Endothelial cell of umbilical vein (primary cell): ENCODE data around the gene POU6F1. TPM values are rescaled to one million over a fixed set of nuclear protein-coding genes. Genes with fewer than 3 reads are reported as not detected.

Experiments used
- BruUV-seq: library from RNA; stranded (reverse); fragments of 400-500 nt; replicated peaks from 2 replicates; lab custom pipeline; 2021; lab: Mats Ljungman, UMichigan
- CTCF ChIA-PET: fragments of 300-600, 350-600 bp; sonication (Branson Sonifier 250); formaldehyde crosslinking; loops from one replicate; lab custom pipeline; 2021; ENCODE audit warnings: antibody characterized with exemption, inconsistent platforms; lab: Charles Lee
- POLR2A ChIA-PET: fragments of 300-600, 350-600 bp; sonication (Branson Sonifier 250); formaldehyde crosslinking; loops from one replicate; lab custom pipeline; 2021; ENCODE audit warnings: antibody characterized with exemption, inconsistent platforms; lab: Charles Lee
- DNase-seq: peaks from one replicate; pipeline ENCODE4 v3.0.0-alpha.2; 2011; ENCODE audit warnings: low read depth, low spot score
- FAIRE-seq: peaks from 2 replicates; lab custom pipeline; 2011; peaks lifted over from hg19 to GRCh38; lab: Jason Lieb, UNC
- H2AFZ ChIP-seq: 2 replicates; pipeline ENCODE4 v1.6.0; 2012; ENCODE audit warnings: low read depth, low read length, control low read depth, inconsistent platforms
- H3K27ac ChIP-seq: 2 replicates; pipeline ENCODE4 v1.5.1; 2011; ENCODE audit warnings: low read depth, mild to moderate bottlenecking, control low read depth, low read length, moderate library complexity; ENCODE audit not compliant: insufficient read depth
- H3K27me3 ChIP-seq, 2 experiments: 2 replicates each; pipeline versions ENCODE4 v1.6.0 to v1.6.1; 2011; ENCODE audit warnings: low read length in 2 of 2, mixed read lengths in 1 of 2; ENCODE audit not compliant: control insufficient read depth in 2 of 2, insufficient read depth in 2 of 2
- H3K36me3 ChIP-seq, 2 experiments: 2 replicates in 1 of 2; 3 replicates in 1 of 2; pipeline ENCODE4 v1.5.1; 2011; ENCODE audit warnings: low read length in 2 of 2, mild to moderate bottlenecking in 1 of 2, moderate library complexity in 1 of 2; ENCODE audit not compliant: control insufficient read depth in 2 of 2, insufficient read depth in 2 of 2; ENCODE audit errors: extremely low read depth in 1 of 2
- H3K4me1 ChIP-seq: 3 replicates; pipeline ENCODE4 v1.5.1; 2011; ENCODE audit warnings: mild to moderate bottlenecking, low read length; ENCODE audit not compliant: control insufficient read depth, insufficient read depth; ENCODE audit errors: extremely low read depth
- H3K4me2 ChIP-seq: 2 replicates; pipeline ENCODE4 v1.6.1; 2011; ENCODE audit warnings: low read length, control low read depth, mixed read lengths; ENCODE audit not compliant: insufficient read depth
- H3K4me3 ChIP-seq, 3 experiments: fragments of 200-600 bp in 1 of 3; sonication (generic), shearing (Covaris generic) in 1 of 3; replicated peaks in 1 of 3; 2 replicates each; pipeline ENCODE4 v1.5.1; 2011 to 2016; ENCODE audit warnings: control low read depth in 3 of 3, low read length in 3 of 3, mild to moderate bottlenecking in 2 of 3, inconsistent platforms in 1 of 3, low read depth in 1 of 3, moderate library complexity in 1 of 3; ENCODE audit not compliant: insufficient read depth in 1 of 3
- H3K79me2 ChIP-seq: 2 replicates; pipeline ENCODE4 v1.6.0; 2012; ENCODE audit warnings: low read length, inconsistent platforms; ENCODE audit not compliant: control insufficient read depth, insufficient read depth
- H3K9ac ChIP-seq: replicated peaks from 2 replicates; pipeline ENCODE3; 2011; ENCODE audit warnings: low read length, control low read depth; ENCODE audit not compliant: insufficient read depth; ENCODE audit errors: extremely low read depth
- H3K9me1 ChIP-seq: replicated peaks from 3 replicates; pipeline ENCODE4 v1.6.0; 2011; ENCODE audit warnings: mild to moderate bottlenecking, low read length; ENCODE audit not compliant: control insufficient read depth, insufficient read depth; ENCODE audit errors: extremely low read depth
- H3K9me3 ChIP-seq: replicated peaks from 2 replicates; pipeline ENCODE4 v1.5.1; 2012; ENCODE audit warnings: low read length, inconsistent platforms; ENCODE audit not compliant: control insufficient read depth, insufficient read depth
- H4K20me1 ChIP-seq: replicated peaks from 2 replicates; pipeline ENCODE3; 2011; ENCODE audit warnings: mild to moderate bottlenecking, low read length; ENCODE audit not compliant: control insufficient read depth, insufficient read depth; ENCODE audit errors: extremely low read depth
- CTCF ChIP-seq, 2 donors: IDR thresholded peaks; 1 replicate in 1 of 2; 2 replicates in 1 of 2; pipeline ENCODE4 v1.5.1; 2011; ENCODE audit warnings: low read length in 2 of 2, mild to moderate bottlenecking in 2 of 2, moderate library complexity in 2 of 2, control low read depth in 1 of 2, inconsistent platforms in 1 of 2, low read depth in 1 of 2; ENCODE audit not compliant: insufficient read depth in 1 of 2; ENCODE audit errors: extremely low read depth in 1 of 2
- EZH2 ChIP-seq: IDR thresholded peaks from 2 replicates; pipeline ENCODE4 v1.6.1; 2012; ENCODE audit warnings: borderline replicate concordance, low read depth, mild to moderate bottlenecking, moderate library complexity, low read length, inconsistent platforms; ENCODE audit not compliant: severe bottlenecking
- FOS ChIP-seq: IDR thresholded peaks from 2 replicates; pipeline ENCODE4 v1.6.1; 2011; ENCODE audit warnings: mild to moderate bottlenecking, low read length, moderate library complexity, borderline replicate concordance; ENCODE audit not compliant: insufficient read depth
- GATA2 ChIP-seq: IDR thresholded peaks from 2 replicates; pipeline ENCODE4 v1.7.0; 2011; ENCODE audit warnings: low read depth, mild to moderate bottlenecking, moderate library complexity, mixed read lengths, low read length; ENCODE audit not compliant: insufficient read length, insufficient read depth
- JUN ChIP-seq: IDR thresholded peaks from 2 replicates; pipeline ENCODE4 v1.6.1; 2011; ENCODE audit warnings: borderline replicate concordance, low read depth; ENCODE audit not compliant: insufficient read length, insufficient read depth
- MAX ChIP-seq: IDR thresholded peaks from 2 replicates; pipeline ENCODE4 v1.6.1; 2011; ENCODE audit not compliant: insufficient read depth, insufficient read length
- MYC ChIP-seq: IDR thresholded peaks from one replicate; pipeline ENCODE4 v1.6.1; 2011; ENCODE audit warnings: mild to moderate bottlenecking, low read depth, low read length
- POLR2A ChIP-seq: IDR thresholded peaks from 2 replicates; pipeline ENCODE4 v1.6.1; 2012; ENCODE audit warnings: low read depth, mild to moderate bottlenecking, control low read depth, low read length
- POLR2AphosphoS5 ChIP-seq: IDR thresholded peaks from 2 replicates; pipeline ENCODE4 v1.6.1; 2012; ENCODE audit warnings: low read depth, mild to moderate bottlenecking, control low read depth, low read length, moderate library complexity; ENCODE audit not compliant: insufficient read depth
- dilution Hi-C: fragments of 300-500 bp; cut with MboI; formaldehyde crosslinking; loops from one replicate; pipeline ENCODE4 v1.15.0; 2019; ENCODE audit warnings: low sequenced_read_pairs; ENCODE audit not compliant: extremely low pct_ligation_motif_present
- intact Hi-C: fragments of 100-400 bp; cut with micrococcal nuclease; formaldehyde crosslinking; loops from one replicate; pipeline ENCODE4 v1.10.0; 2022
- polyA plus RNA-seq, 4 experiments: library from polyadenylated mRNA; depleted of rRNA in 3 of 4; stranded (reverse) in 3 of 4; unstranded in 1 of 4; fragments of >200 nt; gene quantifications; 2 replicates each; pipeline versions ENCODE4 v1.2.1 to v1.2.3, GENCODE V29; 2011 to 2012; ENCODE audit warnings: missing spikeins in 1 of 4
- total RNA-seq: library from RNA; stranded (reverse); gene quantifications from 2 replicates; pipeline ENCODE4 v1.2.3, GENCODE V29; 2021

Gene POU6F1
- total and polyA plus RNA-seq, 2 donors (not counting 3 experiments of a cell fraction or from before 2014, with no cell fraction given), result 5.4 to 14.4 TPM

- H3K4me2 ChIP-seq, result no peak overlapping the region
- peaks cover 40% of the 10 kb centered on the region for H3K79me2 ChIP-seq
- no peak for TF ChIP-seq MYC
- no peak for TF ChIP-seq FOS
- no peak for TF ChIP-seq JUN
- no peak for TF ChIP-seq GATA2
- TF ChIP-seq EZH2, result no peak
- no peak for TF ChIP-seq CTCF (IDR thresholded peaks at IDR 0.05; ENCODE audit: extremely low read depth in 1 of 2, insufficient read depth in 1 of 2, low read depth in 1 of 2, low read length in 2 of 2)
- TF ChIP-seq POLR2AphosphoS5, result no peak
- TF ChIP-seq POLR2A, result no peak
- no peak for TF ChIP-seq MAX
- H3K27ac ChIP-seq, result no peak overlapping the region
- no peaks in the 10 kb centered on the region for H3K27me3 ChIP-seq
- DNase-seq, result no peak
- BruUV-seq, result no TSS peak
- FAIRE-seq, result no peak
- H3K36me3 ChIP-seq, result no peaks in the 10 kb centered on the region
- H3K9me1 ChIP-seq, result no peaks in the 10 kb centered on the region
- intact Hi-C loops, result no loop called here
- peaks cover 10% of the 10 kb centered on the region for H3K4me1 ChIP-seq
- H3K9me3 ChIP-seq, result no peaks in the 10 kb centered on the region
- no peak overlapping the region for H2AFZ ChIP-seq
- POLR2A ChIA-PET, result no interaction called here
- CTCF ChIA-PET, result interaction anchor here (0.6 kb wide), 1 partner anchor 74 kb away, joined by 3 read pairs; no protein-coding TSS in a partner anchor
- dilution Hi-C loops, result no loop called here
- no peak overlapping the region for H3K4me3 ChIP-seq
- no peaks in the 10 kb centered on the region for H4K20me1 ChIP-seq
- H3K9ac ChIP-seq, result no peak overlapping the region
Measured at GRCh38 chr12:51265024-51265423, 47.2 kb upstream of the POU6F1 start.
